RWPE2 (cell line): Measurements from ENCODE around the gene IZUMO1R.
"Not testable (repeated sequence)": the region's sequence is repeated elsewhere in the genome, so short reads cannot be mapped to it uniquely, and the experiment has no call there.

Experiments
- ATAC-seq: fragments of 200-7000 bp; cut with Tn5 transposase; 3 replicates; pipeline ENCODE4 v1.9.1; 2021; ENCODE audit warnings: low read depth
- DNase-seq: peaks from one replicate; pipeline ENCODE4 v3.0.0-alpha.2; 2020; ENCODE audit warnings: low spot score
- H3K27ac ChIP-seq: fragments of 450-650 bp; 2 replicates; pipeline ENCODE4 v1.5.1; 2017; ENCODE audit warnings: mild to moderate bottlenecking; ENCODE audit not compliant: poor library complexity, severe bottlenecking
- H3K27me3 ChIP-seq: fragments of 250-450 bp; sonication (Bioruptor Pico); 2 replicates; pipeline ENCODE4 v1.5.1; 2021; ENCODE audit warnings: mild to moderate bottlenecking, moderate library complexity; ENCODE audit not compliant: insufficient read depth, poor library complexity, severe bottlenecking
- H3K36me3 ChIP-seq: fragments of 250-450 bp; sonication (Bioruptor Pico); 2 replicates; pipeline ENCODE4 v1.5.1; 2020; ENCODE audit warnings: low read depth, mild to moderate bottlenecking, moderate library complexity
- H3K4me1 ChIP-seq: fragments of 250-450 bp; sonication (Bioruptor Pico); 2 replicates; pipeline ENCODE4 v1.5.1; 2021; ENCODE audit warnings: mild to moderate bottlenecking, moderate library complexity; ENCODE audit not compliant: insufficient read depth, poor library complexity, severe bottlenecking
- H3K4me3 ChIP-seq: fragments of 250-450 bp; sonication (Bioruptor Pico); 2 replicates; pipeline ENCODE4 v1.5.1; 2021; ENCODE audit warnings: mild to moderate bottlenecking, moderate library complexity; ENCODE audit not compliant: severe bottlenecking
- H3K9me3 ChIP-seq: fragments of 250-450 bp; sonication (Bioruptor Pico); 2 replicates; pipeline ENCODE4 v1.5.1; 2021; ENCODE audit warnings: mild to moderate bottlenecking, moderate library complexity; ENCODE audit not compliant: severe bottlenecking
- TF ChIP-seq, protein P1 (sequence below): fragments of 450-650 bp; IDR thresholded peaks from one replicate; pipeline ENCODE4 v1.5.1; 2017; ENCODE audit warnings: mild to moderate bottlenecking, moderate library complexity; ENCODE audit not compliant: poor library complexity, severe bottlenecking

Gene IZUMO1R

DNA sequence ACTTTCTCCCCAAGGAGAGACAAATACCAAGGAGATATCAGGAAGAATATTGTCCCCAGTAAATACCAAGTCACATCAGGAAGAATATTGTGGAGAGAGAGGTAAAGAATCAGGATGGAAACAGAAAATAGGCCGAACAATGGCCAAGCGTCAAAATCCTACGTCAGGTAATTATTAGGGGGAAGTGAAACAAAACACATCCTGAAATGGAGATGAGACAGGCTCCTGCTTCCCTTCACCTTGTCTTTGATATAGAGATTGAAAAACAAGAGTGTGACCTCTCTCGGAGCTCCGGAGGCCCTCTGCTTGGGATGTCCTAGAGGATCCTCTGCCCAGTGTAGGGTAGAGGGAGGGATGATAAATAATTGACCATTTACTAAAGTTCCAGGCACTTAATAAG is 27.4 kb upstream of the IZUMO1R start:
- ATAC-seq (no peak), DNase-seq (no peak)
- Histone ChIP-seq H3K27me3 (no peaks in the 10 kb centered on the region), H3K27ac (no peak overlapping the region), H3K9me3 (no peaks in the 10 kb centered on the region), H3K4me3 (no peak overlapping the region), H3K4me1 (no peaks in the 10 kb centered on the region), H3K36me3 (no peaks in the 10 kb centered on the region)
- TF ChIP-seq, protein P1, sequence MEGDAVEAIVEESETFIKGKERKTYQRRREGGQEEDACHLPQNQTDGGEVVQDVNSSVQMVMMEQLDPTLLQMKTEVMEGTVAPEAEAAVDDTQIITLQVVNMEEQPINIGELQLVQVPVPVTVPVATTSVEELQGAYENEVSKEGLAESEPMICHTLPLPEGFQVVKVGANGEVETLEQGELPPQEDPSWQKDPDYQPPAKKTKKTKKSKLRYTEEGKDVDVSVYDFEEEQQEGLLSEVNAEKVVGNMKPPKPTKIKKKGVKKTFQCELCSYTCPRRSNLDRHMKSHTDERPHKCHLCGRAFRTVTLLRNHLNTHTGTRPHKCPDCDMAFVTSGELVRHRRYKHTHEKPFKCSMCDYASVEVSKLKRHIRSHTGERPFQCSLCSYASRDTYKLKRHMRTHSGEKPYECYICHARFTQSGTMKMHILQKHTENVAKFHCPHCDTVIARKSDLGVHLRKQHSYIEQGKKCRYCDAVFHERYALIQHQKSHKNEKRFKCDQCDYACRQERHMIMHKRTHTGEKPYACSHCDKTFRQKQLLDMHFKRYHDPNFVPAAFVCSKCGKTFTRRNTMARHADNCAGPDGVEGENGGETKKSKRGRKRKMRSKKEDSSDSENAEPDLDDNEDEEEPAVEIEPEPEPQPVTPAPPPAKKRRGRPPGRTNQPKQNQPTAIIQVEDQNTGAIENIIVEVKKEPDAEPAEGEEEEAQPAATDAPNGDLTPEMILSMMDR: no peak

DNA sequence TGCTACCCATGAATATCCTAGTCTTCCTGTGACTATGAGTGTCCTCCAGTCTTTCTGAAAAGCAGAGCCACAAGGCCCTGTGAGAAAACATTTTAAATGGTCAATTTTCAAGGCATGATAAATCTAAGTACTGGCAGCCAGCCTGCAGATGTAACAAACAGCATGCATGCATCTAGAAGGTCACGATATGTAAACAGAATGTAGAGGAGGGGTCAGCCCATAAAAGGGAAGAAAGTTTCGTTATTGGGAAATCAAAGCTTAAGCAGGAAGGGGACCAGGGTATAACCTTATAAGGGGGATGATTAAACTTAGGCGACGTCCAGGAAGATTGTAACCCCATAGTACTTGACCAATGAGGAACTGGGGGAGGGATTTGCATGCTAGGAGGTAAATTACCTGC is 26.2 kb upstream of the IZUMO1R start:
- H3K27ac ChIP-seq, H3K36me3 ChIP-seq, H3K4me1 ChIP-seq, H3K4me3 ChIP-seq, H3K27me3 ChIP-seq, H3K9me3 ChIP-seq, DNase-seq: not testable (repeated sequence)
- ATAC-seq: 0 out of 3 replicates have a peak, but pooled peaks have one; percentile 25

DNA sequence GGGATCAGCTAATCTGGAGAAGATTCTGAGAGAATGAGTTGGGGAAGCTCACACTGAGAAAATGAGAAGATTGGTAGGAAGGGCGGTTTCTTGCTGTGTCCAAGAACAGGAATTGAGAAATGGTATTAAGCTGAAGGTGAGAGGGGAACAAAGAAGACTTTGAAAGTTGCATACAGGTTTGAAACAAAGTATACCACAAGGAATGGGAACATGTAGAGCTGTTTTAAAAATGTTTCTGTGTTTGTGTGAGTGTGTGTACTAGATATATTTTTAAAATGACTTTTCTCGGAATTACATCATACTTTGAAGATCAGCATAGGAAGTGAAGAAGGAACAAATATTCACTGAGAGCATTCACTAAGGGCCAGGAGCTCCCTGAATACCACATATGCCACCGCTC is 24.4 kb upstream of the IZUMO1R start:
- Histone ChIP-seq H3K36me3 (no peaks in the 10 kb centered on the region), H3K4me1 (no peaks in the 10 kb centered on the region), H3K9me3 (no peaks in the 10 kb centered on the region), H3K27ac (no peak overlapping the region), H3K27me3 (no peaks in the 10 kb centered on the region), H3K4me3 (no peak overlapping the region)
- TF ChIP-seq, protein P1: no peak
- ATAC-seq: no peak
- no peak for DNase-seq

DNA sequence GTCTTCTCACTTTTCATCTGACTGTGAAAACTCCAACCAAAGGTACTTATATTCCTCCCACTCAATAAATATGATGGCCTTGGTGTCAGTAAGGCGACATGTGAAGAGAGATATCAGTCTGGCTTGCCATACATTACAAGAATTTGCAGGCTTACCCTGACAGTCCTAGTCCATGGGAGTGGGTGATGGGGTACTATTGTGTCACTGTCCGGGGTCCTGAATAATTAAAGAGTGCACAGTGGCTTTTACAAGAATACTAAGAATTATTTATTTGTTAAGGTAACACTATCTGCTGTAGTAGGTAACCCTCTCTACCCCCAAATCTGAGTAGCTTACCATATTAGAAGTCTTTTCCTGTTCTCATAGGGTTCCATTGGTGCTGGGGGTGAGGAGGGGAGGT is 23.1 kb upstream of the IZUMO1R start:
- ATAC-seq: no peak
- H3K9me3 ChIP-seq: no peaks in the 10 kb centered on the region
- H3K27ac ChIP-seq: no peak overlapping the region

DNA sequence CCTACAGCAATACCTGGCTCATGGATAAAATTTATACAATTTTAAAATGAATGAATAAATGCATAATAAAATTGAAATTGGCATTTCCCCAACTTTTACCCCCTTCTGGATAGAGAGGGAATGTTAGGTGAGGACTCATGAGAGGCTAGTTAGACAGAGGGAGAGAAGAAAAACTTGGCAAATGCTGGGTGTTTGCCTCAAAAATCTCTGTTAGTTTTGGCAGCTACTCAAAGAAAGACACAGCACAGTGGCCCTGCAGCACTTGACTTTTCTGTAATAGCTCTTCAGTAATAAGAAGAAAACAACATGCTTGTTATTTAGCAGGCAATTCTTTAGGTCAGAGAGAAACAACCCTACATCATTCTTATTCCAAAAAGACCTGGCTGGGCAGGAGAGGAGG is 20.7 kb upstream of the IZUMO1R start:
- no peak for DNase-seq
- Histone ChIP-seq H3K36me3 (no peaks in the 10 kb centered on the region), H3K4me3 (no peak overlapping the region), H3K27me3 (no peaks in the 10 kb centered on the region), H3K4me1 (no peaks in the 10 kb centered on the region), H3K27ac (no peak overlapping the region), H3K9me3 (no peaks in the 10 kb centered on the region)
- TF ChIP-seq, protein P1: no peak
- ATAC-seq: no peak

More for the DNA sequence above, 23.1 kb upstream of the IZUMO1R start:
- DNase-seq: no peak
- H3K36me3 ChIP-seq: no peaks in the 10 kb centered on the region
- H3K27me3 ChIP-seq: no peaks in the 10 kb centered on the region
- H3K4me1 ChIP-seq: no peaks in the 10 kb centered on the region
- H3K4me3 ChIP-seq: no peak overlapping the region
- TF ChIP-seq, protein P1: no peak
